Measurements from ENCODE around the gene HCN3. TPM values are rescaled to one million over a fixed set of nuclear protein-coding genes. Genes with fewer than 3 reads are reported as not detected.

HCN3 gene
- total and polyA plus RNA-seq, 2 of the 13 experiments (the other 11 are each of a cell fraction or from before 2014, with no cell fraction given), result 2.4 to 10.2 TPM

DNA sequence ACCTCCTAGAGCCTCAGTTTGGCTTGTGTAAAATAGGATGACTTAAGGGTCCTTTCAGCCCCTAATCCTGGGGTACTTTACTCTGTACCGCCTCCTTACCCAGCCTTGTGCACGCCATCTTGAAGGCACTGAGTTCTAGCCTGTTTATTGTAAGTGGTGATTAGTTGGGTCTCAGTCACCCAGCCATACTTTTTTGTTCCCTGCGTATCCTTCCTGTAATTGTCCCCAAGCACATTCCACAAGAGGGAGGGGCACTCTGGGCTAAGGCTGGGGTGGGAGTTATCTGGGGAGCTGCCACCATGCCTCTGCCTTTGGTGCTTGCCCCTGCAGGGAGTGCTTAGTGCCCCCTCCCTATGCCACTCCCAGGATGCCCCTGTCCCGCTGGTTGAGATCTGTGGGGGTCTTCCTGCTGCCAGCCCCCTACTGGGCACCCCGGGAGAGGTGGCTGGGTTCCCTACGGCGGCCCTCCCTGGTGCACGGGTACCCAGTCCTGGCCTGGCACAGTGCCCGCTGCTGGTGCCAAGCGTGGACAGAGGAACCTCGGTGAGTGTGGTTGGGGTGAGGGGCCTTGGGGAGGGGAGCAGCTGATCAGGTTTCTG lies 32.3 kb downstream of the HCN3 start (continued):
- TF ChIP-seq, protein P1, sequence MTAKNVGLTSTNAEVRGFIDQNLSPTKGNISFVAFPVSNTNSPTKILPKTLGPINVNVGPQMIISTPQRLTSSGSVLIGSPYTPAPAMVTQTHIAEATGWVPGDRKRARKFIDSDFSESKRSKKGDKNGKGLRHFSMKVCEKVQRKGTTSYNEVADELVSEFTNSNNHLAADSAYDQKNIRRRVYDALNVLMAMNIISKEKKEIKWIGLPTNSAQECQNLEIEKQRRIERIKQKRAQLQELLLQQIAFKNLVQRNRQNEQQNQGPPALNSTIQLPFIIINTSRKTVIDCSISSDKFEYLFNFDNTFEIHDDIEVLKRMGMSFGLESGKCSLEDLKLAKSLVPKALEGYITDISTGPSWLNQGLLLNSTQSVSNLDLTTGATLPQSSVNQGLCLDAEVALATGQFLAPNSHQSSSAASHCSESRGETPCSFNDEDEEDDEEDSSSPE (CRISPR knock-in tag; IDR thresholded peaks at IDR 0.05), result no peak
- TF ChIP-seq, protein P2, sequence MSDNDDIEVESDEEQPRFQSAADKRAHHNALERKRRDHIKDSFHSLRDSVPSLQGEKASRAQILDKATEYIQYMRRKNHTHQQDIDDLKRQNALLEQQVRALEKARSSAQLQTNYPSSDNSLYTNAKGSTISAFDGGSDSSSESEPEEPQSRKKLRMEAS (IDR thresholded peaks at IDR 0.05), result no peak; the same call in 1 of the 2 replicates
- TF ChIP-seq, protein P3, sequence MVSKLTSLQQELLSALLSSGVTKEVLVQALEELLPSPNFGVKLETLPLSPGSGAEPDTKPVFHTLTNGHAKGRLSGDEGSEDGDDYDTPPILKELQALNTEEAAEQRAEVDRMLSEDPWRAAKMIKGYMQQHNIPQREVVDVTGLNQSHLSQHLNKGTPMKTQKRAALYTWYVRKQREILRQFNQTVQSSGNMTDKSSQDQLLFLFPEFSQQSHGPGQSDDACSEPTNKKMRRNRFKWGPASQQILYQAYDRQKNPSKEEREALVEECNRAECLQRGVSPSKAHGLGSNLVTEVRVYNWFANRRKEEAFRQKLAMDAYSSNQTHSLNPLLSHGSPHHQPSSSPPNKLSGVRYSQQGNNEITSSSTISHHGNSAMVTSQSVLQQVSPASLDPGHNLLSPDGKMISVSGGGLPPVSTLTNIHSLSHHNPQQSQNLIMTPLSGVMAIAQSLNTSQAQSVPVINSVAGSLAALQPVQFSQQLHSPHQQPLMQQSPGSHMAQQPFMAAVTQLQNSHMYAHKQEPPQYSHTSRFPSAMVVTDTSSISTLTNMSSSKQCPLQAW (CRISPR knock-in tag; IDR thresholded peaks at IDR 0.05), result peak; percentile 71
- TF ChIP-seq ZNF263 (CRISPR knock-in tag; IDR thresholded peaks at IDR 0.05) (0 out of 2 replicates have a peak, but pooled peaks have one; percentile 12), SP1 (IDR thresholded peaks at IDR 0.05) (no peak), SP1 (CRISPR knock-in tag; IDR thresholded peaks at IDR 0.05) (no peak), HNRNPUL1 (IDR thresholded peaks at IDR 0.05; ENCODE audit: low read depth, low read length) (no peak), ZNF468 (CRISPR knock-in tag; IDR thresholded peaks at IDR 0.05) (0 out of 2 replicates have a peak, but pooled peaks have one; percentile 49), SIX4 (CRISPR knock-in tag; IDR thresholded peaks at IDR 0.05) (no peak), ZNF335 (CRISPR knock-in tag; IDR thresholded peaks at IDR 0.05) (no peak), ZNF644 (CRISPR knock-in tag; IDR thresholded peaks at IDR 0.05; ENCODE audit: low read depth) (no peak), TEAD3 (CRISPR knock-in tag; optimal IDR thresholded peaks at IDR 0.05; ENCODE audit: borderline replicate concordance) (no peak), PCBP1 (IDR thresholded peaks at IDR 0.05; ENCODE audit: borderline replicate concordance, low read depth, low read length) (no peak), CCDC6 (CRISPR knock-in tag; IDR thresholded peaks at IDR 0.05) (no peak), HNRNPL (IDR thresholded peaks at IDR 0.05; ENCODE audit: low read depth, low read length) (peak; percentile 97), MAFK (conservative IDR thresholded peaks at IDR 0.05 in 1 of 2, IDR thresholded peaks at IDR 0.05 in 1 of 2; ENCODE audit: low read length in 2 of 2) (no peak)
- TF ChIP-seq, protein P4, sequence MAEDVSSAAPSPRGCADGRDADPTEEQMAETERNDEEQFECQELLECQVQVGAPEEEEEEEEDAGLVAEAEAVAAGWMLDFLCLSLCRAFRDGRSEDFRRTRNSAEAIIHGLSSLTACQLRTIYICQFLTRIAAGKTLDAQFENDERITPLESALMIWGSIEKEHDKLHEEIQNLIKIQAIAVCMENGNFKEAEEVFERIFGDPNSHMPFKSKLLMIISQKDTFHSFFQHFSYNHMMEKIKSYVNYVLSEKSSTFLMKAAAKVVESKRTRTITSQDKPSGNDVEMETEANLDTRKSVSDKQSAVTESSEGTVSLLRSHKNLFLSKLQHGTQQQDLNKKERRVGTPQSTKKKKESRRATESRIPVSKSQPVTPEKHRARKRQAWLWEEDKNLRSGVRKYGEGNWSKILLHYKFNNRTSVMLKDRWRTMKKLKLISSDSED (CRISPR knock-in tag; IDR thresholded peaks at IDR 0.05), result no peak
- TF ChIP-seq, protein P5, sequence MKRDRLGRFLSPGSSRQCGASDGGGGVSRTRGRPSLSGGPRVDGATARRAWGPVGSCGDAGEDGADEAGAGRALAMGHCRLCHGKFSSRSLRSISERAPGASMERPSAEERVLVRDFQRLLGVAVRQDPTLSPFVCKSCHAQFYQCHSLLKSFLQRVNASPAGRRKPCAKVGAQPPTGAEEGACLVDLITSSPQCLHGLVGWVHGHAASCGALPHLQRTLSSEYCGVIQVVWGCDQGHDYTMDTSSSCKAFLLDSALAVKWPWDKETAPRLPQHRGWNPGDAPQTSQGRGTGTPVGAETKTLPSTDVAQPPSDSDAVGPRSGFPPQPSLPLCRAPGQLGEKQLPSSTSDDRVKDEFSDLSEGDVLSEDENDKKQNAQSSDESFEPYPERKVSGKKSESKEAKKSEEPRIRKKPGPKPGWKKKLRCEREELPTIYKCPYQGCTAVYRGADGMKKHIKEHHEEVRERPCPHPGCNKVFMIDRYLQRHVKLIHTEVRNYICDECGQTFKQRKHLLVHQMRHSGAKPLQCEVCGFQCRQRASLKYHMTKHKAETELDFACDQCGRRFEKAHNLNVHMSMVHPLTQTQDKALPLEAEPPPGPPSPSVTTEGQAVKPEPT (CRISPR knock-in tag; IDR thresholded peaks at IDR 0.05; ENCODE audit: low read depth), result no peak
- TF ChIP-seq, protein P6, sequence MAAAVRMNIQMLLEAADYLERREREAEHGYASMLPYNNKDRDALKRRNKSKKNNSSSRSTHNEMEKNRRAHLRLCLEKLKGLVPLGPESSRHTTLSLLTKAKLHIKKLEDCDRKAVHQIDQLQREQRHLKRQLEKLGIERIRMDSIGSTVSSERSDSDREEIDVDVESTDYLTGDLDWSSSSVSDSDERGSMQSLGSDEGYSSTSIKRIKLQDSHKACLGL (CRISPR knock-in tag; IDR thresholded peaks at IDR 0.05), result no peak
